IPS-18a (cell line): Measurements from ENCODE around the gene CGB5.
"Not testable (repeated sequence)": the region's sequence is repeated elsewhere in the genome, so short reads cannot be mapped to it uniquely, and the experiment has no call there.

Source experiments
- H3K27ac ChIP-seq: one replicate; pipeline ENCODE4 v1.5.1; 2013; ENCODE audit warnings: low read length
- H3K27me3 ChIP-seq: one replicate; pipeline ENCODE4 v1.6.1; 2013; ENCODE audit warnings: mild to moderate bottlenecking, low read length; ENCODE audit not compliant: control insufficient read depth, insufficient read depth
- H3K36me3 ChIP-seq: one replicate; pipeline ENCODE4 v1.6.1; 2013; ENCODE audit warnings: low read depth, low read length; ENCODE audit not compliant: control insufficient read depth
- H3K4me1 ChIP-seq: one replicate; pipeline ENCODE4 v1.6.1; 2013; ENCODE audit warnings: low read depth, low read length; ENCODE audit not compliant: control insufficient read depth
- H3K4me3 ChIP-seq: one replicate; pipeline ENCODE4 v1.5.1; 2013; ENCODE audit warnings: low read length
- H3K9ac ChIP-seq: one replicate; pipeline ENCODE4 v1.6.1; 2013; ENCODE audit warnings: mild to moderate bottlenecking, low read length, moderate library complexity
- H3K9me3 ChIP-seq: one replicate; pipeline ENCODE4 v1.6.1; 2013; ENCODE audit warnings: low read depth, low read length; ENCODE audit not compliant: control insufficient read depth

The CGB5 gene

GRCh38 chr19:49025088-49025487, 18.6 kb upstream of the CGB5 start:
- H3K4me1 ChIP-seq, H3K4me3 ChIP-seq, H3K27ac ChIP-seq, H3K36me3 ChIP-seq, H3K9ac ChIP-seq, H3K9me3 ChIP-seq: not testable (repeated sequence)
- H3K27me3 ChIP-seq, result peaks cover 19% of the 10 kb centered on the region

DNA sequence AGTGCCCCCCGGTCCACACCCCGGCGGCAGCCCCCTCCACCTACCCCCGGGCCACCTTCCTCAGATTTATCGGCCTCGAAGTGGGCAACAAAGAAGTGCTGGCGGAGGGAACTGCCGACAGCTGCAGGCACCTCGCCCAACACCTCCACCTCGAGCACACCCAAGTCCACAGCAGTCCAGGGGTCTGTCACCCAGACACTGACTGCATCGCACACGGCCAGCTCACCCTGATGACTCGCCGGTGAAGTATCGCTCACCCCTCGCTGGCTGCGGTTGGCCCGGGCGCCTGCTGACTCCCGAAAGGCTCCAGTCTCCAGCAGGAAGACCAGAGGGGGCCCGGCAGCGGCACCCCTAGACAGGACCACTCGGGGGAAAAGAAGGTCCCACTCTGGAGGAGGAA, 18.0 kb upstream of the CGB5 start:
- H3K9ac ChIP-seq, H3K27ac ChIP-seq, H3K4me3 ChIP-seq, H3K36me3 ChIP-seq, H3K9me3 ChIP-seq, H3K4me1 ChIP-seq: not testable (repeated sequence)
- peaks cover 16% of the 10 kb centered on the region for H3K27me3 ChIP-seq

- H3K4me3 ChIP-seq, H3K9ac ChIP-seq, H3K9me3 ChIP-seq, H3K4me1 ChIP-seq, H3K27me3 ChIP-seq, H3K27ac ChIP-seq, H3K36me3 ChIP-seq: not testable (repeated sequence)
Measured at GRCh38 chr19:49028686-49029085, 15.0 kb upstream of the CGB5 start.

DNA sequence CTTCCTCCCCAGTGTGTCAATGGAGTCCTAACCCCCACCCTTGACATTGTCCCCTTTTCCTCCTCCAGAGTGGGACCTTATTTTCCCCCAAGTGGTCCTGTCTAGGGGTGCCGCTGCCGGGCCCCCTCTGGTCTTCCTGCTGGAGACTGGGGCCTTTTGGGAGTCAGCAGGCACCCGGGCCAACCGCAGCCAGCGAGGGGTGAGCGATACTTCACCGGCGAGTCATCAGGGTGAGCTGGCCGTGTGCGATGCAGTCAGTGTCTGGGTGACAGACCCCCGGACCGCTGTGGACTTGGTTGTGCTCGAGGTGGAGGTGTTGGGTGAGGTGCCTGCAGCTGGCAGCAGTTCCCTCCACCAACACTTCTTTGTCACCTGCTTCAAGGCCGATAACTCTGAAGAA, 13.9 kb upstream of the CGB5 start:
- H3K9me3 ChIP-seq, H3K4me3 ChIP-seq, H3K27me3 ChIP-seq, H3K4me1 ChIP-seq, H3K36me3 ChIP-seq, H3K27ac ChIP-seq, H3K9ac ChIP-seq: not testable (repeated sequence)

- not testable (repeated sequence) for H3K27me3 ChIP-seq, H3K9me3 ChIP-seq
Measured at GRCh38 chr19:49030323-49030722, 13.3 kb upstream of the CGB5 start.

GRCh38 chr19:49031642-49032301, 11.9 kb upstream of the CGB5 start, which contains the start of gene CGB2:
TSS of gene CGB2 (plus strand) at chr19:49031890. CDS start at chr19:49032096, 206 bp downstream.
- H3K4me1 ChIP-seq, H3K9ac ChIP-seq, H3K36me3 ChIP-seq, H3K27me3 ChIP-seq, H3K4me3 ChIP-seq, H3K9me3 ChIP-seq, H3K27ac ChIP-seq: not testable (repeated sequence)

More at GRCh38 chr19:49030323-49030722, 13.3 kb upstream of the CGB5 start:
- not testable (repeated sequence) for H3K9ac ChIP-seq, H3K36me3 ChIP-seq, H3K27ac ChIP-seq, H3K4me1 ChIP-seq, H3K4me3 ChIP-seq

DNA sequence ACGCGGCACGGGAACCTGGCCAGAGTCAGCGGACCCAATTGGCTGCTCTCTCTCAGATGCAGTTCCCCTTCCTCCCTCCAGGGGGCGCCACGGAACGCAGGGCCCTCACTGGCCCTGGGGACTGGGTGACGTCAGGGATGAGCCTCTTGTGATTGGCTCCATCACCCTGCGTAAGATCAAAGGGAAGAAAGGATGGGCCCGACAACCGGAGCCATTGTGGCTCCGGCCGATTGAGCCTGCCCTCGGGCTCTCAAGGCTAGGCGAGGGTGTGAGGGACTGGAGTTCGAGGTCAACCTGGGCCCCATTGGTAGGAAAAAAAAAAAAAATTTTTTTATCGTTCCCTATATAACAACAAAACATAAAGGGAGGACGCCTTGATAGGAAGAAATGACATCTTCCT, 6.8 kb upstream of the CGB5 start, which contains the start of gene CGB1:
Gene CGB1, minus strand, starts transcription at position 81 of the 400 bp plus-strand sequence. CDS start 184 bp downstream, outside the sequence.
- not testable (repeated sequence) for H3K9ac ChIP-seq, H3K27ac ChIP-seq, H3K27me3 ChIP-seq, H3K4me3 ChIP-seq, H3K9me3 ChIP-seq, H3K36me3 ChIP-seq, H3K4me1 ChIP-seq

DNA sequence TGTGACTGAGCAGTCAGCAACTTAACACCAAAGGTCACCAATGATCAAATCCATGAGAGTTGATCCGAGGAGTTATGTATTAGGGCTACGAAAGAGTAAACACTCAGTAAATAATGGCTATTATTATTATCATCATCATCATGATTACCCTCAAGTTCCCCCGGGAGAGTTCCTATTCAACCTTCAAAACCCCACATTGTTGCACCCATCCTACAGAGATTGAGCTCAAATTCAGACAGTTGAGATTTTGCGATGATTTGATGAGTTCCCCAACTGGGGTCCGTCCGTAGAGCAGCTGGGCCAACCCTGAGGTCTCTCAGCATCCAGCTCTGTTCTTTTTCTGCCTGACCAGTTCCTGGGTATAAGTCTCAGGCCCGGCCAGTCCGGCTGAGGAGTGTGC, 5.5 kb upstream of the CGB5 start:
- not testable (repeated sequence) for H3K9me3 ChIP-seq, H3K36me3 ChIP-seq, H3K4me1 ChIP-seq, H3K9ac ChIP-seq, H3K27ac ChIP-seq, H3K4me3 ChIP-seq, H3K27me3 ChIP-seq

DNA sequence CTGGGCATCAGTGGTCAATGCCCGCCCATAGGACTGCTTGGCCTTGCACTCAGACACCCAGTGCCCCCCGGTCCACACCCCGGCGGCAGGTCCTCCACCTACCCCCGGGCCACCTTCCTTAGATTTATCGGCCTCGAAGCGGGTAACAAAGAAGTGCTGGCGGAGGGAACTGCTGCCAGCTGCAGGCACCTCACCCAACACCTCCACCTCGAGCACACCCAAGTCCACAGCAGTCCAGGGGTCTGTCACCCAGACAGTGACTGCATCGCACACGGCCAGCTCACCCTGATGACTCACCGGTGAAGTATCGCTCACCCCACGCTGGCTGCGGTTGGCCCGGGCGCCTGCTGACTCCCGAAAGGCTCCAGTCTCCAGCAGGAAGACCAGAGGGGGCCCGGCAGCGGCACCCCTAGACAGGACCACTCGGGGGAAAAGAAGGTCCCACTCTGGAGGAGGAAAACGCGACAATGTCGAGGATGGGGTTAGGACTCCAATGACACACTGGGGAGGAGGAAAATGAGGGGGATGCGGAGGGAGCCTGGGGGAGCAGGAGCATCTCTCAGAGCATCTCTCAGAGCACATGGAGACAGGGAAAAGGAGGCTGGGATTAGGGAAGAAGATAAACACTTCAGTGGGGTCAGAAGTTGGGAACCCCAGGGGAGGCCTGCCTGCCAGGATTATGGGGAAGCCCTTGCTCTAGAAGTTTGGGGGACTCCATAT, 4.9 kb upstream of the CGB5 start:
- H3K4me1 ChIP-seq, H3K9ac ChIP-seq, H3K4me3 ChIP-seq, H3K9me3 ChIP-seq, H3K36me3 ChIP-seq, H3K27me3 ChIP-seq, H3K27ac ChIP-seq: not testable (repeated sequence)

DNA sequence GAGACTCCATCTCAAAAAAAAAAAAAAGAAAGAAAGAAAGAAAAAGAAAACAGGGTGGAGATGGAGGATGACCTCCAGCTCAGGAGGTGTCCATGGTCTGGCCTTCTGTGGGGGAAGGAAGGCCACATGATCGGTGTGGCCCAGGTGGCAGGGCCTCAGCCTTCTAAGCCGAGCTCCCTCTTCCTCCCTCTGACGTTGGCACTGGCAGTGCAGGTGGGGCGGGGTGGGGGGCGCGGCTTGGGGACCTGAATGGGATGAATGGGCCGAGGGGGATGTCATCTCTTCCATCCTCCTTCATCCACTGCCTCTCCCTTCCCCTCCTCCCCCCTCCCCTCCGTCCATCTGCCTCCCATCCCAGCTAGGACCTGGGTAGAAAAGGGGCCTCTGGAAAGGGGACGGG, 3.9 kb upstream of the CGB5 start:
- H3K36me3 ChIP-seq, H3K9ac ChIP-seq, H3K27ac ChIP-seq, H3K9me3 ChIP-seq, H3K4me1 ChIP-seq, H3K4me3 ChIP-seq, H3K27me3 ChIP-seq: not testable (repeated sequence)

DNA sequence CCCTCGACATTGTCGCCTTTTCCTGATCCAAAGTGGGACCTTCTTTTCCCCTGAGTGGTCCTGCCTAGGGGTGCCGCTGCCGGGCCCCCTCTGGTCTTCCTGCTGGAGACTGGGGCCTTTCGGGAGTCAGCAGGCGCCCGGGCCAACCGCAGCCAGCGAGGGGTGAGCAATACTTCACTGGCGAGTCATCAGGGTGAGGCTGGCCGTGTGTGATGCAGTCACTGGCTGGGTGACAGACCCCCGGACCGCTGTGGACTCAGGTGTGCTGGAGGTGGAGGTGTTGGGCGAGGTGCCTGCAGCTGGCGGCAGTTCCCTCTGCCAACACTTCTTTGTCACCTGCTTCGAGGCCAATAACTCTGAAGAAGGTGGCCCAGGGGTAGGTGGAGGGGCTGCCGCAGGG, 1.5 kb upstream of the CGB5 start:
- Histone ChIP-seq H3K27ac (no peak overlapping the region), H3K9ac (no peak overlapping the region)

GRCh38 chr19:49042666-49043065, 982 bp upstream of the CGB5 start:
- not testable (repeated sequence) for H3K9me3 ChIP-seq, H3K27me3 ChIP-seq, H3K36me3 ChIP-seq, H3K9ac ChIP-seq, H3K4me3 ChIP-seq, H3K27ac ChIP-seq, H3K4me1 ChIP-seq

More for the DNA sequence above, 1.5 kb upstream of the CGB5 start:
- H3K36me3 ChIP-seq, result no peaks in the 10 kb centered on the region
- no peaks in the 10 kb centered on the region for H3K27me3 ChIP-seq
- no peak overlapping the region for H3K4me3 ChIP-seq
- H3K9me3 ChIP-seq, result no peaks in the 10 kb centered on the region
- no peaks in the 10 kb centered on the region for H3K4me1 ChIP-seq
